K562 (cell line): ENCODE measurements around the gene PODXL2. TPM values are rescaled to one million over a fixed set of nuclear protein-coding genes. Genes with fewer than 3 reads are reported as not detected.

Source experiments
- ATAC-seq: fragments of 200-7000 bp; cut with Tn5 transposase; 3 replicates; pipeline ENCODE4 v1.9.1; 2020; ENCODE audit warnings: moderate library complexity
- BruUV-seq: library from RNA; stranded (reverse); fragments of 400-500 nt; replicated peaks from 2 replicates; lab custom pipeline; 2021; lab: Mats Ljungman, UMichigan
- CTCF ChIA-PET: fragments of 300-600 bp; formaldehyde crosslinking; extraction: SDS; loops from one replicate; lab custom pipeline; 2021; ENCODE audit warnings: low intra/inter-chr PET ratio; lab: Yijun Ruan, JAX
- POLR2A ChIA-PET: fragments of 300-600, 350-650 bp; sonication (Branson Sonifier 250); formaldehyde crosslinking; extraction: SDS; loops from one replicate; lab custom pipeline; 2021; ENCODE audit warnings: antibody characterized with exemption, inconsistent platforms; lab: Yijun Ruan, JAX
- DNase-seq, 4 experiments: peaks; one replicate each; pipeline versions ENCODE4 v3.0.0 to v3.0.0-alpha.2; 2011 to 2018; ENCODE audit warnings: low spot score in 3 of 4, mixed read lengths in 3 of 4; ENCODE audit errors: extremely low read depth in 1 of 4
- FAIRE-seq: peaks from 2 replicates; lab custom pipeline; 2011; peaks lifted over from hg19 to GRCh38; lab: Jason Lieb, UNC
- H2AFZ ChIP-seq: 2 replicates; pipeline ENCODE4 v1.6.0; 2011; ENCODE audit warnings: low read depth, low read length, control low read depth, inconsistent platforms
- H3K27ac ChIP-seq: fragments of 200-600 bp; 3 replicates; pipeline ENCODE4 v1.8.0; 2011; ENCODE audit warnings: low read depth, mild to moderate bottlenecking, control low read depth, inconsistent platforms, low read length, moderate library complexity, mixed read lengths; ENCODE audit errors: extremely low read depth
- H3K27me3 ChIP-seq, 2 experiments: fragments of 300-600 bp in 1 of 2; 2 replicates in 1 of 2; 3 replicates in 1 of 2; pipeline versions ENCODE4 v1.6.0 to v1.8.0; 2011; ENCODE audit warnings: inconsistent platforms in 2 of 2, low read length in 2 of 2, mild to moderate bottlenecking in 1 of 2, mixed read lengths in 1 of 2, moderate library complexity in 1 of 2; ENCODE audit not compliant: control insufficient read depth in 2 of 2, insufficient read depth in 2 of 2
- H3K36me3 ChIP-seq: fragments of 300-600 bp; 3 replicates; pipeline ENCODE4 v1.8.0; 2011; ENCODE audit warnings: mild to moderate bottlenecking, low read length, inconsistent platforms; ENCODE audit not compliant: control insufficient read depth, insufficient read depth
- H3K4me1 ChIP-seq, 2 experiments: fragments of 200-600 bp in 1 of 2; replicated peaks in 1 of 2; 2 replicates in 1 of 2; 3 replicates in 1 of 2; pipeline versions ENCODE4 v1.5.1 to v1.8.0; 2011; ENCODE audit warnings: inconsistent platforms in 2 of 2, low read length in 2 of 2, mild to moderate bottlenecking in 1 of 2, mixed read lengths in 1 of 2, moderate library complexity in 1 of 2; ENCODE audit not compliant: control insufficient read depth in 2 of 2, insufficient read depth in 2 of 2
- H3K4me2 ChIP-seq: 2 replicates; pipeline ENCODE4 v1.6.1; 2011; ENCODE audit warnings: low read length, control low read depth, inconsistent platforms, mixed read lengths; ENCODE audit not compliant: insufficient read depth
- H3K4me3 ChIP-seq: fragments of 200-600 bp; sonication (generic), shearing (Covaris generic); 2 replicates; pipeline ENCODE4 v1.5.1; 2016; ENCODE audit warnings: control low read depth, inconsistent platforms
- H3K79me2 ChIP-seq: fragments of 200-600 bp; 3 replicates; pipeline ENCODE4 v1.8.0; 2011; ENCODE audit warnings: low read length, inconsistent platforms; ENCODE audit not compliant: control insufficient read depth, insufficient read depth
- H3K9ac ChIP-seq, 2 experiments: 2 replicates each; pipeline versions ENCODE4 v1.6.0 to v1.6.1; 2011; ENCODE audit warnings: low read depth in 2 of 2, low read length in 2 of 2, control low read depth in 1 of 2, inconsistent platforms in 1 of 2, mild to moderate bottlenecking in 1 of 2, mixed read lengths in 1 of 2; ENCODE audit not compliant: insufficient read depth in 1 of 2
- H3K9me1 ChIP-seq: one replicate; pipeline ENCODE4 v1.6.0; 2011; ENCODE audit warnings: inconsistent platforms, mild to moderate bottlenecking, low read length, moderate library complexity; ENCODE audit not compliant: control insufficient read depth, insufficient read depth
- H3K9me3 ChIP-seq: replicated peaks from 2 replicates; pipeline ENCODE4 v1.5.1; 2011; ENCODE audit warnings: low read depth, low read length, inconsistent platforms; ENCODE audit not compliant: control insufficient read depth, insufficient read depth
- H4K20me1 ChIP-seq: replicated peaks from 2 replicates; pipeline ENCODE4 v1.6.1; 2011; ENCODE audit warnings: low read length, inconsistent platforms, mixed read lengths; ENCODE audit not compliant: control insufficient read depth, insufficient read depth
- GTF3C2 ChIP-seq: IDR thresholded peaks from 3 replicates; pipeline ENCODE4 v1.6.1; 2011; ENCODE audit warnings: borderline replicate concordance, mild to moderate bottlenecking, moderate library complexity; ENCODE audit not compliant: insufficient read length; ENCODE audit errors: extremely low read depth
- RAD21 ChIP-seq, 2 experiments: fragments of 250-450 bp in 1 of 2; fragments of 450-650 bp in 1 of 2; sonication (Bioruptor Pico) in 1 of 2; formaldehyde crosslinking in 1 of 2; IDR thresholded peaks in 1 of 2; conservative IDR thresholded peaks in 1 of 2; 2 replicates each; pipeline versions ENCODE4 v1.4.0 to v1.8.0; 2020 to 2022; ENCODE audit warnings: mild to moderate bottlenecking in 2 of 2, moderate library complexity in 1 of 2
- SMC3 ChIP-seq: conservative IDR thresholded peaks from 2 replicates; pipeline ENCODE4 v1.6.1; 2011; ENCODE audit warnings: low read depth, low read length, improper control_type of control experiment; ENCODE audit not compliant: insufficient read depth
- TRIM24 ChIP-seq, 2 experiments: fragments of 450-650 bp; IDR thresholded peaks; 2 replicates each; pipeline ENCODE4 v1.6.1; 2016
- ZBTB8A ChIP-seq: fragments of 450-650 bp; IDR thresholded peaks from 2 replicates; pipeline ENCODE4 v1.6.1; 2018; ENCODE audit warnings: mild to moderate bottlenecking, moderate library complexity; ENCODE audit not compliant: partially characterized antibody
- ZNF24 ChIP-seq: fragments of 450-650 bp; IDR thresholded peaks from 2 replicates; pipeline ENCODE4 v1.6.1; 2016
- ZNF551 ChIP-seq: fragments of 250-450 bp; sonication (Bioruptor Pico); IDR thresholded peaks from 2 replicates; pipeline ENCODE4 v1.5.0; 2021; ENCODE audit warnings: mild to moderate bottlenecking, moderate library complexity
- WGBS: fragments of 100-300 bp; shearing (Covaris generic); methylation state at CpG from one replicate; pipeline ENCODE4 v1.1.6; 2016; ENCODE audit warnings: low coverage, mixed read lengths; ENCODE audit not compliant: insufficient coverage; ENCODE audit errors: missing lambda C conversion rate; 5-methylcytosine and 5-hydroxymethylcytosine counted together
- in situ Hi-C: fragments of 300-500 bp; cut with MboI; formaldehyde crosslinking; loops from 4 replicates; pipeline ENCODE4 v1.15.0; 2018; ENCODE audit warnings: inconsistent platforms, mixed read lengths
- intact Hi-C: fragments of 100-400 bp; cut with micrococcal nuclease; formaldehyde crosslinking; loops from 2 replicates; pipeline ENCODE4 v1.14.2; 2022
- polyA plus RNA-seq, 8 experiments: library from polyadenylated mRNA; depleted of rRNA in 4 of 8; stranded (reverse) in 5 of 8; unstranded in 3 of 8; fragments of >200 nt; fragmentation: Nextera tagmentation in 2 of 8; fragmentation: Illumina TruSeq in 1 of 8; extraction: Ambion mirVana in 2 of 8; extraction: Trizol in 1 of 8; gene quantifications; 2 replicates each; pipeline versions ENCODE4 v1.2.1 to v1.2.3, GENCODE V29; 2011 to 2014; ENCODE audit warnings: inconsistent platforms in 1 of 8, missing spikeins in 1 of 8
- total RNA-seq, 7 experiments: library from RNA; depleted of rRNA in 6 of 7; stranded (reverse); fragments of >200 nt in 6 of 7; fragmentation: Illumina TruSeq in 2 of 7; extraction: Trizol in 2 of 7; gene quantifications; 2 replicates each; pipeline versions ENCODE4 v1.2.1 to v1.2.3, GENCODE V29; 2011 to 2021; ENCODE audit warnings: low replicate concordance in 1 of 7
- TF ChIP-seq, protein P1 (sequence below): fragments of 450-650 bp; IDR thresholded peaks from 2 replicates; pipeline ENCODE4 v1.7.1; 2018; ENCODE audit warnings: mild to moderate bottlenecking, low read depth; ENCODE audit not compliant: partially characterized antibody

Gene PODXL2
- total and polyA plus RNA-seq, 9 of the 15 experiments (the other 6 are each of a cell fraction or from before 2014, with no cell fraction given): 0.03 to 52.5 (median 21.9) TPM

- Histone ChIP-seq H3K4me1 (no peaks in the 10 kb centered on the region), H3K79me2 (no peaks in the 10 kb centered on the region), H3K9me3 (no peaks in the 10 kb centered on the region), H3K9me1 (no peaks in the 10 kb centered on the region), H3K27me3 (no peaks in the 10 kb centered on the region), H2AFZ (no peak overlapping the region), H3K4me2 (no peak overlapping the region), H3K36me3 (peaks cover 11% of the 10 kb centered on the region; the same call in 1 of the 3 replicates), H3K4me3 (no peak overlapping the region), H4K20me1 (no peaks in the 10 kb centered on the region), H3K27ac (no peak overlapping the region), H3K9ac (no peak overlapping the region)
- BruUV-seq: no TSS peak
- ATAC-seq (peak; percentile 90), DNase-seq (peak; percentile 47 to 56 (median 52)), FAIRE-seq (peak; percentile 15)
- intact Hi-C loops (loop anchor here (10.0 kb wide), 2 partner anchors 182 to 482 kb away; no protein-coding TSS in a partner anchor), in situ Hi-C loops (no loop called here)
- CTCF ChIA-PET: interaction anchor here (0.6 to 1.0 kb wide), 3 partner anchors 239 to 358 kb away, joined by 3 to 4 read pairs (median 3); no protein-coding TSS in a partner anchor
- POLR2A ChIA-PET: interaction anchor here (0.8 kb wide), 1 partner anchor 307 kb away, joined by 3 read pairs; no protein-coding TSS in a partner anchor
- WGBS: 73% methylated on average over 13 of the region's 13 CpGs
- TF ChIP-seq ZNF551 (no peak), RAD21 (CRISPR knock-in tag; conservative IDR thresholded peaks at IDR 0.05 in 1 of 2, IDR thresholded peaks at IDR 0.05 in 1 of 2) (peak; percentile 59 to 69), ZBTB8A (no peak), SMC3 (0 out of 2 replicates have a peak, but pooled peaks have one; percentile 31), GTF3C2 (no peak), ZNF24 (no peak), TRIM24 (IDR thresholded peaks at IDR 0.05) (no peak)
- TF ChIP-seq, protein P1, sequence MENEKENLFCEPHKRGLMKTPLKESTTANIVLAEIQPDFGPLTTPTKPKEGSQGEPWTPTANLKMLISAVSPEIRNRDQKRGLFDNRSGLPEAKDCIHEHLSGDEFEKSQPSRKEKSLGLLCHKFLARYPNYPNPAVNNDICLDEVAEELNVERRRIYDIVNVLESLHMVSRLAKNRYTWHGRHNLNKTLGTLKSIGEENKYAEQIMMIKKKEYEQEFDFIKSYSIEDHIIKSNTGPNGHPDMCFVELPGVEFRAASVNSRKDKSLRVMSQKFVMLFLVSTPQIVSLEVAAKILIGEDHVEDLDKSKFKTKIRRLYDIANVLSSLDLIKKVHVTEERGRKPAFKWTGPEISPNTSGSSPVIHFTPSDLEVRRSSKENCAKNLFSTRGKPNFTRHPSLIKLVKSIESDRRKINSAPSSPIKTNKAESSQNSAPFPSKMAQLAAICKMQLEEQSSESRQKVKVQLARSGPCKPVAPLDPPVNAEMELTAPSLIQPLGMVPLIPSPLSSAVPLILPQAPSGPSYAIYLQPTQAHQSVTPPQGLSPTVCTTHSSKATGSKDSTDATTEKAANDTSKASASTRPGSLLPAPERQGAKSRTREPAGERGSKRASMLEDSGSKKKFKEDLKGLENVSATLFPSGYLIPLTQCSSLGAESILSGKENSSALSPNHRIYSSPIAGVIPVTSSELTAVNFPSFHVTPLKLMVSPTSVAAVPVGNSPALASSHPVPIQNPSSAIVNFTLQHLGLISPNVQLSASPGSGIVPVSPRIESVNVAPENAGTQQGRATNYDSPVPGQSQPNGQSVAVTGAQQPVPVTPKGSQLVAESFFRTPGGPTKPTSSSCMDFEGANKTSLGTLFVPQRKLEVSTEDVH: no peak
Observed at GRCh38 chr3:127652246-127652995, 23.4 kb downstream of the PODXL2 start.
